HCT116 (cell line): ENCODE measurements around the gene LYST. TPM values are rescaled to one million over a fixed set of nuclear protein-coding genes. Genes with fewer than 3 reads are reported as not detected.
"Not testable (repeated sequence)": the region's sequence is repeated elsewhere in the genome, so short reads cannot be mapped to it uniquely, and the experiment has no call there.

ENCODE experiments used
- ATAC-seq: fragments of 200-7000 bp; cut with Tn5 transposase; 2 replicates; pipeline ENCODE4 v1.9.1; 2020; ENCODE audit warnings: mild to moderate bottlenecking, moderate library complexity
- BruUV-seq: library from RNA; stranded (reverse); fragments of 400-500 nt; replicated peaks from 2 replicates; lab custom pipeline; 2021; lab: Mats Ljungman, UMichigan
- CTCF ChIA-PET: fragments of 300-600 bp; sonication (Branson Sonifier 250); formaldehyde crosslinking; loops from one replicate; lab custom pipeline; 2021; ENCODE audit warnings: antibody characterized with exemption; lab: Charles Lee
- POLR2A ChIA-PET: fragments of 300-600, 350-600 bp; sonication (Branson Sonifier 250); formaldehyde crosslinking; loops from one replicate; lab custom pipeline; 2021; ENCODE audit warnings: antibody characterized with exemption; lab: Charles Lee
- RAD21 ChIA-PET, 2 experiments: fragments of 300-600 bp; sonication (Branson Sonifier 250); formaldehyde crosslinking; loops; one replicate each; lab custom pipeline; 2023; ENCODE audit warnings: low total read pairs in 2 of 2; ENCODE audit not compliant: uncharacterized antibody in 2 of 2, unreplicated experiment in 2 of 2, low non-redundant PET in 1 of 2; lab: Charles Lee
- DNase-seq: peaks from one replicate; pipeline ENCODE4 v3.0.0-alpha.2; 2010; ENCODE audit warnings: low read depth, low spot score
- H2AFZ ChIP-seq: fragments of 200-600 bp; shearing (Covaris generic), sonication (generic); 2 replicates; pipeline ENCODE4 v1.6.1; 2017; ENCODE audit warnings: low read depth, mixed run types, mixed read lengths, antibody characterized with exemption, low read length; ENCODE audit not compliant: poor library complexity, severe bottlenecking
- H3K27ac ChIP-seq: 2 replicates; pipeline ENCODE4 v1.5.1; 2012; ENCODE audit warnings: low read depth, low read length
- H3K27me3 ChIP-seq: fragments of 200-600 bp; sonication (generic); 2 replicates; pipeline ENCODE4 v1.6.1; 2016; ENCODE audit warnings: mixed run types, low read length, mixed read lengths; ENCODE audit not compliant: insufficient read depth
- H3K36me3 ChIP-seq, 2 experiments: fragments of 200-500 bp in 1 of 2; fragments of 200-600 bp in 1 of 2; sonication (Bioruptor generic) in 1 of 2; sonication (generic) in 1 of 2; 2 replicates each; pipeline versions ENCODE4 v1.5.1 to v1.6.1; 2014 to 2016; ENCODE audit warnings: low read length in 2 of 2, inconsistent platforms in 1 of 2, mixed read lengths in 1 of 2, mixed run types in 1 of 2; ENCODE audit not compliant: insufficient read depth in 2 of 2, control insufficient read depth in 1 of 2
- H3K4me1 ChIP-seq, 2 experiments: fragments of 200-600 bp in 1 of 2; sonication (generic) in 1 of 2; 2 replicates each; pipeline versions ENCODE4 v1.5.1 to v1.6.1; 2012 to 2017; ENCODE audit warnings: low read length in 2 of 2, inconsistent platforms in 1 of 2, mild to moderate bottlenecking in 1 of 2, mixed read lengths in 1 of 2, mixed run types in 1 of 2, moderate library complexity in 1 of 2; ENCODE audit not compliant: insufficient read depth in 2 of 2, control insufficient read depth in 1 of 2
- H3K4me2 ChIP-seq: fragments of 200-600 bp; sonication (generic); 2 replicates; pipeline ENCODE4 v1.6.1; 2017; ENCODE audit warnings: mixed run types, low read length, mixed read lengths
- H3K4me3 ChIP-seq, 2 experiments: fragments of 200-600 bp in 1 of 2; sonication (generic) in 1 of 2; replicated peaks in 1 of 2; 2 replicates each; pipeline ENCODE4 v1.5.1; 2011 to 2016; ENCODE audit warnings: low read length in 2 of 2, control low read depth in 1 of 2, low read depth in 1 of 2, mild to moderate bottlenecking in 1 of 2, mixed read lengths in 1 of 2, mixed run types in 1 of 2
- H3K79me2 ChIP-seq: fragments of 200-600 bp; sonication (generic); 2 replicates; pipeline ENCODE4 v1.6.1; 2017; ENCODE audit warnings: mild to moderate bottlenecking, mixed run types, low read length, moderate library complexity, mixed read lengths; ENCODE audit not compliant: insufficient read depth
- H3K9ac ChIP-seq: fragments of 200-600 bp; sonication (generic); 2 replicates; pipeline ENCODE4 v1.6.1; 2016; ENCODE audit warnings: low read length, mixed read lengths
- H3K9me2 ChIP-seq: fragments of 200-600 bp; sonication (generic), shearing (Covaris generic); 2 replicates; pipeline ENCODE4 v1.6.1; 2017; ENCODE audit warnings: mixed run types, mild to moderate bottlenecking, moderate library complexity; ENCODE audit not compliant: insufficient read depth
- H3K9me3 ChIP-seq, 2 experiments: fragments of 200-500 bp in 1 of 2; fragments of 200-600 bp in 1 of 2; sonication (Bioruptor generic) in 1 of 2; sonication (generic) in 1 of 2; 2 replicates each; pipeline ENCODE4 v1.6.1; 2014 to 2017; ENCODE audit warnings: low read length in 2 of 2, mixed read lengths in 2 of 2, inconsistent platforms in 1 of 2, low read depth in 1 of 2, mild to moderate bottlenecking in 1 of 2, mixed run types in 1 of 2, moderate library complexity in 1 of 2; ENCODE audit not compliant: control insufficient read depth in 1 of 2, insufficient read depth in 1 of 2
- H4K20me1 ChIP-seq: fragments of 200-600 bp; sonication (generic), shearing (Covaris generic); 2 replicates; pipeline ENCODE4 v1.6.1; 2017; ENCODE audit warnings: mixed run types, mild to moderate bottlenecking, moderate library complexity; ENCODE audit not compliant: insufficient read depth
- EGR1 ChIP-seq: IDR thresholded peaks from 2 replicates; pipeline ENCODE4 v1.6.1; 2012; ENCODE audit warnings: low read depth
- ELF1 ChIP-seq: IDR thresholded peaks from 2 replicates; pipeline ENCODE4 v1.6.1; 2012; ENCODE audit warnings: low read depth, borderline replicate concordance
- JUND ChIP-seq: IDR thresholded peaks from 2 replicates; pipeline ENCODE4 v1.6.1; 2012
- POLR2AphosphoS5 ChIP-seq: IDR thresholded peaks from 2 replicates; pipeline ENCODE4 v1.6.1; 2011; ENCODE audit warnings: mild to moderate bottlenecking, low read depth, low read length, moderate library complexity
- SIN3A ChIP-seq: IDR thresholded peaks from 2 replicates; pipeline ENCODE4 v1.6.1; 2012; ENCODE audit warnings: low read depth
- SRF ChIP-seq: IDR thresholded peaks from 2 replicates; pipeline ENCODE4 v1.6.1; 2012; ENCODE audit warnings: low read depth
- intact Hi-C: fragments of 100-400 bp; cut with micrococcal nuclease; formaldehyde crosslinking; loops from 2 replicates; pipeline ENCODE4 v1.10.0; 2022
- total RNA-seq: library from RNA; stranded (reverse); gene quantifications from one replicate; pipeline ENCODE4 v1.2.1, GENCODE V29; 2021; ENCODE audit not compliant: unreplicated experiment
- TF ChIP-seq, protein P1 (sequence below): IDR thresholded peaks from 2 replicates; pipeline ENCODE4 v1.6.1; 2012; ENCODE audit warnings: low read depth
- TF ChIP-seq, protein P2 (sequence below), 3 experiments: fragments of 200-600 bp in 1 of 3; sonication (generic) in 1 of 3; IDR thresholded peaks in 2 of 3; conservative IDR thresholded peaks in 1 of 3; 2 replicates each; pipeline ENCODE4 v1.5.1; 2012 to 2017; ENCODE audit warnings: low read depth in 2 of 3, low read length in 2 of 3, antibody characterized with exemption in 1 of 3, borderline replicate concordance in 1 of 3, control low read depth in 1 of 3, mild to moderate bottlenecking in 1 of 3, mixed read lengths in 1 of 3, mixed run types in 1 of 3, moderate library complexity in 1 of 3; ENCODE audit not compliant: insufficient read depth in 1 of 3
- TF ChIP-seq, protein P3 (sequence below): IDR thresholded peaks from 2 replicates; pipeline ENCODE4 v1.6.1; 2012

LYST gene
- total RNA-seq, 1 experiment from 2014 or later = 6.6 TPM

DNA sequence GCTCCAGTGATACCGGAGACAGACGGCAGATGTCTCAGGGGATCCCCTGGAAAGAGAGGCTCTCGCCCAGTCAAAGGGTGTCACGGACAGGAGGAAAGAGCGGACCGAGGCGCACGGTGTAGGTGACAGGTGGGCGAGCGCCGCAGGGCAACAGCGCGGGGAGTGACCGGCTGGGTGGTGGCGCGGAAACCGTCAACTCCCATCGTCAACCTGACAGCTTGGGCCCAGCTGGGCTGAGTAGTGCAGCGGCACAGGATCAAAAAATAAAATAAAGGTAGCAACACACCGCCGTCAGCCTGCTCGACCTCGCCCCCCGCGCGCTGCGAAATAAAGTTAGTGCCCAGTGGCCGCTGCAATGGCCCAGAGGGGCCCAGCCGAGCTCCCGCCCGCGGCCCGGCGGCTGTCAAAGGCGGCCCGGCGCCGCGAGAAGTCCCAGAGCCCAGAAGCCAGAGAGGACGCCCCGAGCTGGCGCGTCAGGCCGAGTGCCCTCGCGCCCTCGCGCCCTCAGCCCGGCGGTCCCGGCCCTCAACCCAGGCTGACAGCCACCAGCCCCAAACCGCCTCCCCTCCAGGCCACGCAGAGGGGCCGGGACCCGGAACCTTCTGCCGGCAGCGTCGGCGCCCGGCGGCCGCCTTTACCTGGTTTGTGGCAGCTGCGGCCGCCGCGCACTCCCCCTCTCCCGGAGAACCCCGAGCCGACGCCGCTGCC, at the start of gene LYST (continued):
- TF ChIP-seq, protein P1, sequence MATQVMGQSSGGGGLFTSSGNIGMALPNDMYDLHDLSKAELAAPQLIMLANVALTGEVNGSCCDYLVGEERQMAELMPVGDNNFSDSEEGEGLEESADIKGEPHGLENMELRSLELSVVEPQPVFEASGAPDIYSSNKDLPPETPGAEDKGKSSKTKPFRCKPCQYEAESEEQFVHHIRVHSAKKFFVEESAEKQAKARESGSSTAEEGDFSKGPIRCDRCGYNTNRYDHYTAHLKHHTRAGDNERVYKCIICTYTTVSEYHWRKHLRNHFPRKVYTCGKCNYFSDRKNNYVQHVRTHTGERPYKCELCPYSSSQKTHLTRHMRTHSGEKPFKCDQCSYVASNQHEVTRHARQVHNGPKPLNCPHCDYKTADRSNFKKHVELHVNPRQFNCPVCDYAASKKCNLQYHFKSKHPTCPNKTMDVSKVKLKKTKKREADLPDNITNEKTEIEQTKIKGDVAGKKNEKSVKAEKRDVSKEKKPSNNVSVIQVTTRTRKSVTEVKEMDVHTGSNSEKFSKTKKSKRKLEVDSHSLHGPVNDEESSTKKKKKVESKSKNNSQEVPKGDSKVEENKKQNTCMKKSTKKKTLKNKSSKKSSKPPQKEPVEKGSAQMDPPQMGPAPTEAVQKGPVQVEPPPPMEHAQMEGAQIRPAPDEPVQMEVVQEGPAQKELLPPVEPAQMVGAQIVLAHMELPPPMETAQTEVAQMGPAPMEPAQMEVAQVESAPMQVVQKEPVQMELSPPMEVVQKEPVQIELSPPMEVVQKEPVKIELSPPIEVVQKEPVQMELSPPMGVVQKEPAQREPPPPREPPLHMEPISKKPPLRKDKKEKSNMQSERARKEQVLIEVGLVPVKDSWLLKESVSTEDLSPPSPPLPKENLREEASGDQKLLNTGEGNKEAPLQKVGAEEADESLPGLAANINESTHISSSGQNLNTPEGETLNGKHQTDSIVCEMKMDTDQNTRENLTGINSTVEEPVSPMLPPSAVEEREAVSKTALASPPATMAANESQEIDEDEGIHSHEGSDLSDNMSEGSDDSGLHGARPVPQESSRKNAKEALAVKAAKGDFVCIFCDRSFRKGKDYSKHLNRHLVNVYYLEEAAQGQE = no peak

DNA sequence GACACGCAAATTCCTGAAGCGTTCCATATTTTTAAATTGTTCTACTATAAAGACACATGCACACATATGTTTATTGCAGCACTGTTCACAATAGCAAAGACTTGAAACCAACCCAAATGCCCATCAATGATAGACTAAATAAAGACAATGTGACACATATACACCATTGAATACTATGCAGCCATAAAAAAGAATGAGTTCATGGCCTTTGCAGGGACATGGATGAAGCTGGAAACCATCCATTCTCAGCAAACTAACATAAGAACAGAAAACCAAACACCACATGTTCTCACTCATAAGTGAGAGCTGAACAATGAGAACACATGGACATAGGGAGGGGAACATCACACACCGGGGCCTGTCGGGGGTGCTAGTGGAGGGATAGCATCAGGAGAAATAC, 48.8 kb upstream of the LYST start:
- DNase-seq, POLR2A ChIA-PET, H3K27me3 ChIP-seq, H4K20me1 ChIP-seq, H3K4me3 ChIP-seq, intact Hi-C loops, BruUV-seq, H3K27ac ChIP-seq, H3K9me2 ChIP-seq, CTCF ChIA-PET, H2AFZ ChIP-seq, H3K36me3 ChIP-seq, RAD21 ChIA-PET, H3K9me3 ChIP-seq, H3K9ac ChIP-seq, H3K4me2 ChIP-seq, ATAC-seq, H3K79me2 ChIP-seq: not testable (repeated sequence)
- peaks cover 22 to 71% of the 10 kb centered on the region in 2 experiments for H3K4me1 ChIP-seq

DNA sequence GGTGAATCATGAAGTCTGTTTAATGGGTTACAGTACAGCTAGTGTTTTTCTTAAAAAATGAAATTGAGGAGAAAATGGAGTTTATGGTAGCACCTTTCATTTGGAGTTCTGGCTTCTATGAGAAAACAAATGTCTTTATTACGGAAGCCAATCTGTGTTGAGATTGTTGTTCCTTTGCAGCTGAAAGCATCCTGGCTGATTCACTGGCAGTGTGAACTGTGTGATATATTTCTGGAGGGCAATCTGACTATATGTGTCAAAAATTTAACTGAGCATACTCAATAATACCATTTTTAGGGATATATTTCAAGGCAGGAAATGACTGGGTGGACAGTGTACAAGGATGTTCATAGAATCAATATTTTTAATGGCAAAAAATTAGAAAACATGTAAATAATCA, 46.6 kb upstream of the LYST start:
- CTCF ChIA-PET = no interaction called here
- H2AFZ ChIP-seq = peak overlapping the region; percentile 29
- RAD21 ChIA-PET = no interaction called here
- no TSS peak for BruUV-seq
- intact Hi-C loops = loop anchor here (5.0 kb wide), 1 partner anchor 46 kb away; the partner anchor contains the start of gene LYST
- peaks cover 41 to 72% of the 10 kb centered on the region in 2 experiments for H3K4me1 ChIP-seq
- ATAC-seq (no peak), DNase-seq (no peak)
- H3K9ac ChIP-seq = no peak overlapping the region
- H3K79me2 ChIP-seq = no peaks in the 10 kb centered on the region
- no peaks in the 10 kb centered on the region for H3K36me3 ChIP-seq
- H4K20me1 ChIP-seq = no peaks in the 10 kb centered on the region
- POLR2A ChIA-PET = no interaction called here
- peak overlapping the region; percentile 35 for H3K4me2 ChIP-seq
- no peak overlapping the region for H3K4me3 ChIP-seq
- no peaks in the 10 kb centered on the region for H3K27me3 ChIP-seq
- H3K9me3 ChIP-seq = no peaks in the 10 kb centered on the region
- H3K27ac ChIP-seq = no peak overlapping the region
- H3K9me2 ChIP-seq = no peaks in the 10 kb centered on the region
- TF ChIP-seq, protein P2, sequence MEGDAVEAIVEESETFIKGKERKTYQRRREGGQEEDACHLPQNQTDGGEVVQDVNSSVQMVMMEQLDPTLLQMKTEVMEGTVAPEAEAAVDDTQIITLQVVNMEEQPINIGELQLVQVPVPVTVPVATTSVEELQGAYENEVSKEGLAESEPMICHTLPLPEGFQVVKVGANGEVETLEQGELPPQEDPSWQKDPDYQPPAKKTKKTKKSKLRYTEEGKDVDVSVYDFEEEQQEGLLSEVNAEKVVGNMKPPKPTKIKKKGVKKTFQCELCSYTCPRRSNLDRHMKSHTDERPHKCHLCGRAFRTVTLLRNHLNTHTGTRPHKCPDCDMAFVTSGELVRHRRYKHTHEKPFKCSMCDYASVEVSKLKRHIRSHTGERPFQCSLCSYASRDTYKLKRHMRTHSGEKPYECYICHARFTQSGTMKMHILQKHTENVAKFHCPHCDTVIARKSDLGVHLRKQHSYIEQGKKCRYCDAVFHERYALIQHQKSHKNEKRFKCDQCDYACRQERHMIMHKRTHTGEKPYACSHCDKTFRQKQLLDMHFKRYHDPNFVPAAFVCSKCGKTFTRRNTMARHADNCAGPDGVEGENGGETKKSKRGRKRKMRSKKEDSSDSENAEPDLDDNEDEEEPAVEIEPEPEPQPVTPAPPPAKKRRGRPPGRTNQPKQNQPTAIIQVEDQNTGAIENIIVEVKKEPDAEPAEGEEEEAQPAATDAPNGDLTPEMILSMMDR (IDR thresholded peaks at IDR 0.05 in 2 of 3, conservative IDR thresholded peaks at IDR 0.05 in 1 of 3; ENCODE audit: borderline replicate concordance in 1 of 3, insufficient read depth in 1 of 3, low read depth in 2 of 3, low read length in 2 of 3) = no peak
- TF ChIP-seq JUND = no peak
- TF ChIP-seq POLR2AphosphoS5 = no peak
- TF ChIP-seq SIN3A = no peak
- no peak for TF ChIP-seq SRF
- TF ChIP-seq ELF1 = no peak
- no peak for TF ChIP-seq EGR1
- TF ChIP-seq, protein P3, sequence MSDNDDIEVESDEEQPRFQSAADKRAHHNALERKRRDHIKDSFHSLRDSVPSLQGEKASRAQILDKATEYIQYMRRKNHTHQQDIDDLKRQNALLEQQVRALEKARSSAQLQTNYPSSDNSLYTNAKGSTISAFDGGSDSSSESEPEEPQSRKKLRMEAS = no peak
